Measurements from ENCODE around the gene NYNRIN. TPM values are rescaled to one million over a fixed set of nuclear protein-coding genes. Genes with fewer than 3 reads are reported as not detected.

The NYNRIN gene
- total and polyA plus RNA-seq, 10 of the 15 experiments (the other 5 are each of a cell fraction or from before 2014, with no cell fraction given), result under 0.01 to 0.15 (median 0.01) TPM; not detected in 5

DNA sequence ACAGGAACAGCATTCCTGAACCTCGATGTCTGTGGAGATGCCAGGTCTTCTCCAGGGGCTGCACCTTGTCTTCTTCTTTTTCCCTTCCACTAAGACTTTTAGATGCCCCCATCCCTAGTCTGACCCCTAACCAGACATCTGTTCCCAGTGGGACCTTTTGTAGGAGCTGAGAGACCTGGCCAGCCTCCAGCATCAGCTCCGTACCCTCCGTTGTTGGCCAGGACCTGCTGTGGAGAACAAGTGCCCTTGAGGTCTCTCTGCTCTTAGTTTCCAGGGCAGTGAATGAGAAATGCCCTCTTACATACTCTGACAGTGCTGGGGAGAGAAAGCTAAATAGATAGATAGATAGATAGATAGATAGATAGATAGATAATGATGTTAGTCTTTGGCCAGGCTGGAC is 60.5 kb downstream of the NYNRIN start:
- no peak for TF ChIP-seq ATF3 (IDR thresholded peaks at IDR 0.05; ENCODE audit: borderline replicate concordance, extremely low read depth, low read depth, low read length)
- TF ChIP-seq TBL1XR1 (IDR thresholded peaks at IDR 0.05; ENCODE audit: low read depth, low read length), result no peak
- TF ChIP-seq ELK1 (IDR thresholded peaks at IDR 0.05; ENCODE audit: low read depth, low read length), result no peak
- no peak for TF ChIP-seq FOXK2 (IDR thresholded peaks at IDR 0.05)
- TF ChIP-seq GATAD2B (conservative IDR thresholded peaks at IDR 0.05; ENCODE audit: low read depth), result no peak
- TF ChIP-seq RFX5 (IDR thresholded peaks at IDR 0.05; ENCODE audit: low read depth, low read length), result no peak
- no peak for TF ChIP-seq DPF2 (IDR thresholded peaks at IDR 0.05)
- no peak for TF ChIP-seq SUZ12 (IDR thresholded peaks at IDR 0.05; ENCODE audit: unreplicated experiment)
- no peak for TF ChIP-seq JUND (IDR thresholded peaks at IDR 0.05; ENCODE audit: low read depth, low read length)
- ATAC-seq, result no peak
- Histone ChIP-seq H3K36me3 (ENCODE audit: control insufficient read depth in 2 of 2, insufficient read depth in 2 of 2, low read length in 1 of 2) (no peaks in the 10 kb centered on the region), H3K27ac (ENCODE audit: control insufficient read depth, insufficient read depth) (no peak overlapping the region), H4K20me1 (ENCODE audit: control insufficient read depth, insufficient read depth) (no peaks in the 10 kb centered on the region), H3K9ac (ENCODE audit: control insufficient read depth, insufficient read depth, low read length) (no peak overlapping the region), H2AFZ (ENCODE audit: control insufficient read depth, low read depth, low read length) (no peak overlapping the region), H3K4me1 (ENCODE audit: control insufficient read depth, insufficient read depth, low read length) (peaks cover 7% of the 10 kb centered on the region), H3K27me3 (replicated peaks in 1 of 2; ENCODE audit: control insufficient read depth in 2 of 2, insufficient read depth in 2 of 2, low read length in 1 of 2) (no peaks in the 10 kb centered on the region), H3K4me3 (no peak overlapping the region), H3K4me2 (ENCODE audit: control insufficient read depth, insufficient read depth) (no peak overlapping the region), H3K79me2 (ENCODE audit: control insufficient read depth, insufficient read depth, low read length) (no peaks in the 10 kb centered on the region), H3K9me3 (replicated peaks; ENCODE audit: control insufficient read depth, insufficient read depth, low read length) (no peaks in the 10 kb centered on the region; the same call in 2 of the 3 replicates)
- POLR2A ChIA-PET, result no interaction called here
- no peak for FAIRE-seq
- no TSS peak for BruUV-seq (replicated peaks)
- intact Hi-C loops (cut with micrococcal nuclease; ENCODE audit: unreplicated experiment), result no loop called here
- SMC1A ChIA-PET (ENCODE audit: uncharacterized antibody, unreplicated experiment), result interaction anchor here (0.6 kb wide), 1 partner anchor 251 kb away, joined by 3 read pairs; no protein-coding TSS in a partner anchor
- RAD21 ChIA-PET (ENCODE audit: unreplicated experiment), result no interaction called here
- DNase-seq (ENCODE audit: low read depth, low spot score), result no peak
- in situ Hi-C loops (cut with MboI), result no loop called here
- CTCF ChIA-PET, result interaction anchor here (1.5 kb wide), 1 partner anchor 23 kb away, joined by 5 read pairs; no protein-coding TSS in a partner anchor
- 84% methylated on average over 3 of the region's 3 CpGs for WGBS (ENCODE audit: insufficient coverage, insufficient replicate concordance, low lambda C conversion rate, missing lambda C conversion rate)
